GM12891 (cell line): ENCODE results near the gene YES1.

ENCODE experiments used
- DNase-seq: peaks from one replicate; pipeline ENCODE4 v3.0.0; 2011; ENCODE audit warnings: low spot score; ENCODE audit not compliant: insufficient read length
- FAIRE-seq: peaks from 2 replicates; lab custom pipeline; 2011; peaks lifted over from hg19 to GRCh38; lab: Jason Lieb, UNC
- PAX5 ChIP-seq: IDR thresholded peaks from 2 replicates; pipeline ENCODE4 v1.6.1; 2011; ENCODE audit warnings: low read length, moderate library complexity, mild to moderate bottlenecking; ENCODE audit not compliant: insufficient read depth, severe bottlenecking
- POLR2A ChIP-seq: IDR thresholded peaks from 2 replicates; pipeline ENCODE4 v1.6.1; 2011; ENCODE audit warnings: low read depth, low read length, control low read depth
- POLR2AphosphoS5 ChIP-seq: IDR thresholded peaks from 2 replicates; pipeline ENCODE4 v1.6.1; 2011; ENCODE audit warnings: low read depth, low read length, control low read depth
- POU2F2 ChIP-seq: IDR thresholded peaks from 2 replicates; pipeline ENCODE4 v1.6.1; 2011; ENCODE audit warnings: low read depth, mild to moderate bottlenecking, control low read depth, low read length, moderate library complexity
- SPI1 ChIP-seq: IDR thresholded peaks from 2 replicates; pipeline ENCODE4 v1.6.1; 2011; ENCODE audit warnings: low read depth, low read length, control low read depth
- TAF1 ChIP-seq: IDR thresholded peaks from 2 replicates; pipeline ENCODE4 v1.6.1; 2011; ENCODE audit warnings: low read depth, low read length, control low read depth

The YES1 gene

DNA sequence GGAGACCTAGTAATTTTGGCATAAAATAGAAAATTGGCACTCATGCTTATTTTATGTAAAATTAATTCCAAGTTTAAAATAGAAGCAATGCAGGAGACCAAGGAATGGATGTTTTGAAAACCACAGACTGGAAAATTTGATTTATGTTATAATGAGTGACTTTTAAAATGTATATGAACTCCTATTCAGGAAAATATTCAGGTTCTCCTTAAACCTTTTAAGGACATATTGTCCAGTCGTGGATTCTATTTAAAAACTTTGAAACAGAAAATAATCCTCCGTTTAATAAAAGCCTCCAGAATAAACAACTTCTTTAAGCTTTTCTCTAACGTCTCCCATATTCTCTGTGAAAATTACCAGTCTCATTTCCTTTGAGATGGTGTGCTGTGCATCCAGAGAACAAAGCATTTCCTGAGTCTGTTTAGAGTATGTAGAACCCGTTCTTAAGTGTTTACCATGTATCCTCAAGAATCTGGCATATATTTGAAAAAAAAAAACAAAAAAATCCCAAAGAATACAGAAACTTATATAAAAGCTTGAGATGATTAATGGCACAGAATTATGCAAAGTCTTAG, 8.6 kb upstream of the YES1 start:
- FAIRE-seq (no peak), DNase-seq (no peak)
- no peak for TF ChIP-seq PAX5

DNA sequence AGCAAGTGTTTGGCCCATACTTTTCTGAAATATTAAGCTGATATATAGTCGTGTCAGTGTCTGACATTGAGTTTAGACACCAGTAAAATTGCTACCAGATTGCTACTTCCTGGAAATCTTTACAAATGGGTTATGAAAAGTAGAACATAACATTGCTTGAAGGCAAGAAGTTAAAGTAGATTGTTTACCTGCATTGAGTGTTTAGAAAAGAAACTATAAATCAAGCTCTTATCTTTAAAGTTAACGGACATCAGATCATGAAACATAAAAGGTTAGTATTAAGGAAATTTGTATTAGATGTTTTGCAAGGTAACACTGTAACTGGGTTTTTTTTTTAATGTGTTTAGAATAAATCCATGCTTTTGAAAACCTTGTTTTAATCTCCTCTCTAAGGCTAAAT, 4.8 kb upstream of the YES1 start:
- TF ChIP-seq POLR2A (no peak), PAX5 (no peak), POLR2AphosphoS5 (no peak), SPI1 (no peak), POU2F2 (no peak), TAF1 (no peak)
- FAIRE-seq (no peak), DNase-seq (no peak)

DNA sequence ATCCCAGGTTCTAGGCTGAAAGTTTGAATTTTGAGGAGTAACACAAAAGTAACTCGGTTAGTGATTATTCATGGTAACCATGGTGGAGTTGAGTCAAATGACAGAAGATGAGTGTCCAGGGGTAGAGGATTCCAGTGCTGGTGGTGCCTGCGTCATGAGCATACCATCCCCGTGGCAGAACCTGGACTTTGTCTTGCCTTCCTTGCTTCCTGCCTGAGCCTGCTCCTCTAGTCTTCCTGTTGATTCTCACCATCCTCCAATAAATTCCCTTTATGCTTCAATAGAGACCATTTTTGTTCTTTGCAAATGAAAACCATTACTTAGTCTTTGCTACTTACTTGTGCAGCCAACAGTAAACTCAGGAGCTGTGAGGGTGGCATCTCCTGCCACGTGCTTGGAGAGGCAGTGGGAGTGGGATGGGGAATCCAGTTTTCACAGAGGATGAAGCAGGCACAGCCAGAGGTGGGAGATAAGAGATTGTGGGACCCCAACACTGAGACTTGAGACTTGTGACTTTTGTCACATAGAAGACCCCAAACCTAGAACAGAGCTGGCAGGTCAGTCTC, 4.1 kb upstream of the YES1 start:
- no peak for TF ChIP-seq SPI1
- no peak for TF ChIP-seq POU2F2
- no peak for TF ChIP-seq POLR2A
- FAIRE-seq (no peak), DNase-seq (no peak)

DNA sequence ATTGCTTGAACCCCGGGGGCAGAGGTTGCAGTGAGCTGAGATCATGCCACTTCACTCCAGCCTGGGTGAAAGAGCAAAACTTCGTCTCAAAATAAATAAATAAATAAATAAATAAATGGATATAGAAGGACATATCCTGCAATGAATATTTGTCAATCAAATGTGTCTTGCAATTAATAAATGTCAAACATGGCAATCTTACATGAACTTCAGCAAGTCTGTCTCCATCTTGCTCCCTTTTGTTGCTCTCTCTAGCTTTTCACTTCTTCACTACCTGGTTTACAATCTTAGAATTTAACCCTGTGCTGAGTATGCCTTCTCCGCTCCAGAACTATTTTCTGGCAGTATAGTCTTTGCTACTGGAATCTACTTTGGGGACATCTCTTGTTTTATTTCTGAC, 3.3 kb upstream of the YES1 start:
- no peak for FAIRE-seq
- TF ChIP-seq TAF1 (no peak), SPI1 (no peak), POLR2A (no peak), POU2F2 (no peak), PAX5 (no peak), POLR2AphosphoS5 (no peak)
- no peak for DNase-seq

DNA sequence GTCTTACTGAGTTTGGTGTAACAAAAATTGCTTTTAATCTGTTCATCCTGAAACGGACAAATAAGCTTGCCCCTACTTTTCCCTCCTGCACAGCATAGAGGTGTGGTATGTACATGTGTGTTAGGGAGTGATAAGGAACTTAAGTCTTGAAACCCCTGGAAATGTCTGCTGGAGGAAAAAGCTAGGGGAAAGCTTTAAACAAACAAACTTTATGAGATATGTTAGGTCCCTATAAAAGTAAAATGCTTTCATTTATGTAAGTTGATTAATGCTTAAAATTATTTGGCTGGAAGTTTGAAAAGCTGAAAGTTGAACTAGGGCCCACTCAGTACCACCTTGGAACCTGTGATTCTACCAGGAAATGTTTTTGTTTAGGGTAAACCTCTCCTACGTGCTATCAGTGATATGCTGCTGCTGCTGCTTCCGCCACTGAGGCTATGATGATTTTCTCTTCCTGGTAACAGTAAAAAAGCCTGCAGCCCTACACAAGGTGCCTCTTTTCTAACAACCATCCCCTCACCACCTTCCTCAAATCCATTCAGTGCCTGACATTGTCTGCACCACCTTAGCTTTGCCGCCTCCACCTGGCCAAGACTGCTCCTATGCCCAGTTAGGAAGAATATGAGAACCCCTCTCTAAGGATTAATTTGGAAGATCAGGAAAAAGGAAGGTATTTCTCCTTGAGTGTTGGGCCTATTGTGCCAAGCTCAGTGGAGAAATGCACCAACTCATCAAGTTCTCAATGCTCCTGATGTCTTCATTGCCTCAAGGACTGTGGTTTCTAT, 2.5 kb upstream of the YES1 start:
- TF ChIP-seq POU2F2: no peak
- no peak for FAIRE-seq
- no peak for DNase-seq

DNA sequence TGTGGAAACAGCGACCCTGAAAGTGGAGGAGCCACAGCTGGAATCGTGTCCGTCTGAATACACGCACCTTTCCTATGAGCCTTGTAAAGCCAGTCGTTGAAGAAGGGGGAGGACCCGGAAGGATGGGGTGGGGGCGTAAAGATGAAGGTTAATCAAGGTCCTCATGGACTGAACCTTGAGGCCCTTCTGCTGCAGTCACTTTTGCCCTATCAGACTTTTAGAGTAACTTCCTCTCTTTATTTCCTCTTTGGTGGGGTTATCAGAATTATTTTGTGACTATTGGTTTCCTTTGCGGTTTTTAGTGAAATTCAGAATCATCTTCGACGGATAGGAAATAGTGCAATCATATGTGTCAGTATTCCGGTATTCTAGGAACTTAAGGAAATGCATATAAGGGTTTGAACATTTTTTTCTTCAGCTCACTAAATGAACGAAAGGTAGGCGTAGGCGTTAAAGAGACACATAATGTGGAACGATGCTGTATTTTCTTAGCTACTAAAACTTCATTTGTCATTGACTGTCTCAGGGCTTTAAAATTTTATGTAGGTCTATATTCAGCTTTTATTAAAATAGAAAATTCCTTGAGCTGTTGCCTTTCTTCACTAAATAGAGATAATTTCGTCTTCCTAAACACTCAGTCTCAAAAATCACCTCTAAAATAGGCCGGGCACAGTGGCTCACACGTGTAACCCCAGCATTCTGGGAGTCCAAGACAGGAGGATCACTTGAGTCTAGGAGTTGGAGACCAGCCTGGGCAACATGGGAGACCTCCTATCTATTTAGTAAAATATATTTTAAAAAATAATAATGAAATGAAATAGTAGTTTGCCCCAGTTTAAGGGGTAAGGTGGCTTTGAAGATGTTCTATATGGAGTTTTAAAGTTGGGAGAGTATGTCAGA, 1.4 kb upstream of the YES1 start:
- DNase-seq (no peak), FAIRE-seq (no peak)
- TF ChIP-seq SPI1 (peak; percentile 8; the same call in 1 of the 2 replicates), TAF1 (no peak)

DNA sequence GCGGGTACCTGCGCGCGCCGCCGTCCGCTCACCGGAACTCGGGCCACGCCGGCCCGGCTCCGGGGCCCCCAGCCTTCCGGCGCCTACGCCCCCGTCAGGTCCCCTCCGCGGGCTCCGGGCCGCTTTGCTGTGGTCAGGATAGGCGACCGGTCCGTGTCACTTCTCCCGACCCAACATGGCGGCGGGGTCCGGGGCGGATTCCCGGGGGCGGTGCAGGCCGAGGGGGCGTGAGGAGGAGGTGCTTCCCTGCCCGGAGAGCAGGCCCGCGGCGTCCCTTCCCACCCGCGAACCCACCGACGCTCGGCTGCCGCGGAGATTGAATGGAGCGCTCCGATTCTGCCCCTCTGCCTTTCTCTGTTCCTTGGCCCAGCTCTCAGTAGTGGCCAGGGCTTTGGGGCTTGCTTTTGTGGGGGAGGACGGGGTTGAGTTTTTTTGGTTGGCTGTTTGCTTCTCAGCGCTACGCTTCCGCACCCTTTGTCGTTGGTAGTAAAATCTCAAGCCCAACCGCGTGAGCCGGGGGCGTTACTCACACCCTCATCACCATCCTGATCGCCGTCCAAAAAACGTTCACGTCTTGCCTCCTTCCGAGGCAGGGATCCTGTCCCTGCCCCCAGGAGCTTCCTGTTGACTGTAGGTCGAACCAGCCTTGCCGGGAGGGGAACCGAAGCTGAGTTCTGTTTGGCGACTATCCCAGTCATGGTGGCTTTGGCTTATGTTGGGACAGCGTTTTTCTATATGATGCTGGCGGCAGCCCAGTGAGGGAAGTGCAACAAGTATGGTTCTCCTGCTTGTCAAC, 532 bp upstream of the YES1 start:
- peak; percentile 77 for DNase-seq
- FAIRE-seq: peak; percentile 93

DNA sequence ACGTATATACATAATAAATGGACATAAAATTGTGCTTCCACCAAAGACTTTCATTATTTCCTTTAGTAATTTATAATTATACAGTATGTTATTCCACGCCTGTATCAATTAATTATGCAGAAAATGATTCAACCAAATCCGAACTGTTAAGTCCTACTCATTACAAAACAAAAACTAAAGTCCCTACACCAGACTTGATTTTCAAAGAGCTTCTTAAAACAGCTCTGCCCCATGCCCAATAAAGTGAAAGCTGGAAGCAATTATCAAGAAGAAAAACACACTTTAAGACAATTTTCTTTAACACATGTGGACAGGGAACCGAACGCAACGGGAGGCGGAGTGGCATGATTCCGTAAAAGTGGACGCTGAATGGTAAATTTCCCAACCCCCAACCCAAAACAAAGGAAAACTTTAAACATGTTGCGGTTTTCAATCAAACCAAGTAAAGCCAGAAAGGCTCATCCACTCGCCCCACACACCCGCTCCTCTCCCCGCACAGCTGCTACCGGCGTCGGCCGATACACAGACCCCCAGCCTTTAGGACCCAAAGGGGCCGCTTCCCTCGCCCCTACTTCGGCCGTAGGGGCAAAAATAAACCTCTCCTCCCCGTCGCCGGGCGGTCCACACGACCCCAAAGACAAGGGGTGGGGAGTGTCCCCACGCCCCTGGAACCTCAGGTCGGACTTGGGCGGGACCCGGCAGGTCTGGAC, 705 bp downstream of the YES1 start:
- FAIRE-seq: no peak

More for the DNA sequence above, 532 bp upstream of the YES1 start:
- TF ChIP-seq PAX5 (no peak), POLR2A (no peak; the same call in none of the 2 replicates), TAF1 (peak; percentile 25; the same call in 1 of the 2 replicates), SPI1 (peak; percentile 30; the same call in 1 of the 2 replicates), POLR2AphosphoS5 (0 out of 2 replicates have a peak, but pooled peaks have one; percentile 33), POU2F2 (no peak)

More for the DNA sequence above, 705 bp downstream of the YES1 start:
- DNase-seq: no peak
- TF ChIP-seq POLR2AphosphoS5 (no peak), POLR2A (no peak), TAF1 (peak; percentile 22; the same call in 1 of the 2 replicates), POU2F2 (0 out of 2 replicates have a peak, but pooled peaks have one; percentile 31)
